CD4-positive, alpha-beta T cell treated with Interleukin-4 for 4 hours (primary cell): Measurements from ENCODE around the gene LEF1.
A peak's percentile ranks its signal among the peaks of the same experiment; 100 is the strongest.
"Not testable (repeated sequence)": the region's sequence is repeated elsewhere in the genome, so short reads cannot be mapped to it uniquely, and the experiment has no call there.

Experiments used
- DNase-seq: peaks from one replicate; pipeline ENCODE4 v3.0.0-alpha.2; 2020

LEF1 gene

DNA sequence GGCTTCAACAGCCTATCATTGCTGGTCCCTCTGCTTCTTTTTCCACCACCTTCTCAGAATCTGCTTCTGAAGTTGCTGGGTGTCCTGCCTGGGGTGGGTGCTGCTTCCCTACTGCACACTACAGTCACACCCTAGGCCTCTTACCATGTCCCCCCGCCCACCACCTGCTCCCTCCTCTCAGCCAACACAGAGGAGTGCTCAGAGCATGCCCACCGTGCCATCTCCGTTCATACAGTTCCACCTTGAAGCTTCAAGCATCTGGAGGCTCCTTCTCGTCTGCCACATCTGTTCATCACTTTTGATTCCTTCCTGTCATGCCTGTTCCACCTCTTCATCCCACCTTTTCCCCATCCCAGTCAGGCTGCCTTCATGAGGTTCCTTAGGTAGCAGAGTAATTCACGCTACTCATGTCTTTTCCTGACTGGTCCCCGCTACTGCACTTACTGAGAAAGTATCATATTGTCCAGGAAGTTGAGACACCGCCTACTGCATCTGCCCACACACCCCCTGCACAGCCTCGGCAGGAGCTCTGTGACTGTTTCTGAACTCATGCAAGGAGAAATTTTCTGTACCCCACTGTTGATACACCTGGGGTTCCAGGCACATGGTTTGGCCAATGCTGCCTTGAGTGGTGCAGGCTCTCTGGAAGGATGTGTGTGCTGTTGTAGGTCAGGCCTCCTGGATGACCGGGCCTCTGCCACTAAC lies 139.6 kb downstream of the LEF1 start:
- DNase-seq: peak; percentile 11

DNA sequence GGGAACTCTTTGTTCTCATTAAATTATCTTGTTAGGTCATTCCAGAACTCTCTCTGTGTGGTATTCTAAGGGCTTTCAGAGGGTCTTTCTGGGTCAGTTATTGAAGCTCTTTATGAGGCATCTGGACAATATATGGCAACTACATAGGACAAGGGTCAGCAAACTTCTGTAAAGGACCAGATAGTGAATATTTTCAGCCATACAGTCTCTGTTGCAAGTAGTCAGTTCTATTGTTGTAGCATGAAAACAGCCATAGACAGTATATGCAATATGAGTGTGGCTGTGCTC lies 143.9 kb downstream of the LEF1 start:
- no peak for DNase-seq

DNA sequence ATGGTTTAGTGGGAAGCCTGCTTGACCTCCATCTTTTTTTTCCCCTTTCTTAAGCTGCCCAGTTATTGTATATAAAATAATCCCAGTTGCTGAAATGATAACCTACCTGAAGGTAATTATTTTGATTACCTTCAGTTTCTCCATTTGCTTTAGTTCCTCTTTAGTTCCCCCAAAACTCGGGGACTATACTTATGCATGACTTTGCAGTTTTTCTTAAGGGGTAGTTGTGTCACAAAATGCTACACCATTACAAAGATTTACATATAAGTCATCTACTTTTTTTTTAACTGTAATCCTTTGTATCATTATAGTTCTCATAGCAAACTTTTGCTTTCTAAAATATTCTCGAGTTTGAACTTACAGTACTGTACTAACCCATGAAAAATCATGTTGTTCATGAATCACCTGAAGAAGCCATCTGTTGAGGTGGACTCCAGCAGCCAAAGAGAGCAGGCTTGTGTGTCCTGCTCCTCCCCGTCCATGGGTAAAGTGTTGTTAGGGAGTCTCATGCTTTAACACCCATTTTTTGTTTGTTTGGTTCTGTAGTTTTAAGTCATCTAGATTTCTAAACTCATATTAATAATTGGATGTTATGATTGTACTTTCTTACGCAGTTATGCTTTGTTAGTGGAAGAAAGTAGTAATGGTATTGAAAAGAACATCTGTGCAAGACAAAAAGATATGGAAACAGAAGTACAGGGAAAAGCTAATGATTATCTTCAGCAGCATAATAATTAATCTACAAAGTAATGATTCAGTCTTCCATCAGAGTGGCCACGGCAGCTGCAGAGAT lies 144.5 kb downstream of the LEF1 start:
- DNase-seq: no peak

DNA sequence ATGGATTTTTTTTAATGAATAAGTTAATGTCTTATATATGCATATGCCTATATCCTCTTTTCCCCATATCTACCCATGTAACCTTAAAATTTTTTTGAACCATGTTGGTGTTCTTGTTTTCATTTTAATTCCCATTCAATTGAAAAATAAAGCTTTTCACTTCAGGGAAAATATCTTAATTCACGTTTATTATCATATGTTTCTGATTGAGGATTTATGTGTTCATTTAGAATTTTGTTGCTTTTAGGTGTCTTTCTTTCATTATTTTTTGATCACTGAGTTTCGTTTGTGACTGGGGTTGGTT lies 149.9 kb downstream of the LEF1 start:
- no peak for DNase-seq

DNA sequence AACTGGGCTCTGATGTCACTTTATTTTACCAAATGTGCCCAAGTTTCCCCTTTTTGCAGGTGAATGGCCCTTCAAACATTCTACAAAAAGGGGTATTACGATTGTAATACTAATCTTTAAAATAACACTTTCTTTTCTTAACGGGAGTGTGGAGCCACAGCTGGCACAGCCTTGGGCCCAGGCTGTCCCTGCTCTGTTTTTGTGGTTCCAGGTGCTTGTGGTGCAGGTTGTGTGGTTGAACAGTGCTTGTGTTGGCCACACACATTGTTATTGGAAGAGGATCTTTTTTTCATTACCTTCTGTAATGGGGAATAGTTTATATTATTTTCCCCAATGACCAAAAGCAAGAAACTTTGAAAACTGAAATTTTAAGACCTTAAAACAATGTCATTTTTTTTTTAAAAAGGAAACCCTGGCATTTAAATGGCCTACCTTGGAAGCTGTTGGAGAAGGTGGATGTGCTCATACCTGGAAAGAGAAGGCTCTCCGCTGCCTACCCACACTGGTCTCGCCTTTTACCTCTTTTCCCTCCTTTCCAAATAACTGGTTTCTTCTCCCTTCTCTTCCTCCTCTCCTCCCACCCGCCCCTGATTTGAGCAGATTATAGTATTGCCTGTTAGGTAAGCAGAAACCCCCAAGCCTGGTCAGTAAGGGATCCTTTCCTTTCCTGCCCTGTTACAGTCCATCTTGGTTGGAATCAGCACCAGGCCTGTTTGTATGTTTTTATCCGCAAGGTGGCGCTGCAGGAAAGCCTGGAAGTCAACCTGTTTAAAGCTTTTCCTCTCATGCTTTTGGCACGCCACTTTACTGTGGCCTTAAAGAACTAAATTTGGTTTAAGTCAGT lies 150.5 kb downstream of the LEF1 start:
- DNase-seq: peak; percentile 82

DNA sequence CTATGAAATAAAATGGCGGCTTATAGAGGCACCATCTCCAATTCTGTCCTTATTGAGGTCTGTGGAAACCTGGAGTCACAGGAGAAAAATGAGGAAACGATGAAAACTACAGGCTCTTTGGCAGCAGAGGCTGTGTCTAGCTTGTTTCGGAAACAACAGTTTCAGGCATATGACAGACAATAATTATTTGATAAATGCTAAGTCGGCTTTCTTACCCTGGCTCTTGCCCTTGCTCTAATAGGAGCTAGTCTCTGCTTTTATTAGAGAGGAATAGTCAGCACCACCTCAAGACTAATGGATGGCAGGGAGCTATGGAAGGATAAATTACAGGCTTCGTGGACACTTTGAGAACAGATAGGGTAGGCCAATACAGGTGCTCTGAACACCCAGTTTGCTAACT lies 154.8 kb downstream of the LEF1 start:
- no peak for DNase-seq

DNA sequence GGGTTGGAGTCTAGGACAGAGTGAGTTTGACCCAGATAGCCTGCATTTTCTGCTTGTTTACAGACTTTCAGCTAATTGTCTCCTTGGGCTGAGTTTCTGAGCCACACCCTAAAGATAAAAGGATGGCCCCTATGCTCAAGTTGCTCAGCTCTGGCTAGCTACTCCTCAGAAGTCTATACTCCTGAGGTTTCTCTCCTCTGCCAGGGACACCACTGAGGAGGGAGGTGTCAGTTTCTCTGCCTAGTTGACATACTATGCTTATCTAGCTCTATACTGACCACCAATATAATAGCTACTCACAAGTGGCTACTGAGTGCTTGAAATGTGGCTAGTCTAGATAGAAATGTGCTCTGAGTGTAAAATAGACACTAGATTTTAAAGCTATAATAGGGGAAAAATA lies 155.4 kb downstream of the LEF1 start:
- no peak for DNase-seq

DNA sequence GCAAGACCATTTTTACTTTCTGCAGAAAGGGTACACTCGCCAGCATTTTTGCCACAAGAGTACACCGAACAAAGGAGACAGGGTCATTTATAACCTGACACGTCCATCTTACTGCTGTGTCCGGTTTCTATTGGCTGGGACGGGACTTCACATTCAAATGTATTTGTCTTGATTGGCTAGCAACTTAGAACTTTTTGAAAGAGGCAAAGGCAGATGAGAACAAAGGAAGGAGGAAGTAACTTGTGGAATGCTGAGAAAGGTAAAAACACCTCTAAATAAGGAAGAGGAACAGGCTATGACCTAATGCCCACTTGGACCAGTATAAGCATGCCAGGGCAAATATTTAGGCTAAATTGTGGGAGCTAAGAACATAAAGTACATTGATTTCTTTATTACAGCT lies 156.3 kb downstream of the LEF1 start:
- not testable (repeated sequence) for DNase-seq

DNA sequence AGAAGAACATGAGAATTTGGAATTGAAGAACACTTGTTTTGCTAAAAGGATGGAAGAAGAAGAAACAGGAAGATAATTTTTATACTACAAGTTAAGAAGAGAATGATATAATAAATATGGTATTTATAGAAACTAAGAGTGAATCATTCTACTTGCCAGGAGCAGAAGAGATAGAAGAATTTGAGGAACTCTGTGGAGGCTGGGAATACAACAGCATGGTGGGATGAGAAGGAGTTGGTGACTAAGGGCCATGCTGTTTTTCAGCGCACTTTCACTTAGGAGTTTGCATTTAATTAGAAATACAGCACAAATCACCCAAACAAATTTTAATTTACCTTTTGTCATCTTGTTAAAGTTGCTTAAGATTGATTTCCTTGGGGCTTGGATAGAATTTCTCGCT lies 158.6 kb downstream of the LEF1 start:
- DNase-seq: no peak

DNA sequence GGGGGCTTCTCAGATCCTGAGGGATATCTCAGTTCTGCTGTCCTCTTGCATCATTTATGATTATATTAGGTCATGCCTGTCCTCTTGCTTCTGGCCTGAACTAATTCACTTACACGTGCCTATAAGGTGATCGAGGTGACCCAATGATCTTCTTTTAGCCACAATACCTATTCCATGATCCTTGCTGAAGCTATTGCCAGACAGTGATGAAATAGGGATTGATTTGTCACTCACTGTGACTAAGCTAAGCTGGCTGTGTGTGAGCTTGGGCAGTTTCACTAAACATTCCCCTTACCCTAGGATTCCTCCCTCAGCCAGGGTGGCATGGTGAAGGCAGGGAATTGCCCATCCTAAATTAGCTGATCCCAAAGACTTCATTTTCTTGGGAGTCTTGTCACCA lies 160.0 kb downstream of the LEF1 start:
- no peak for DNase-seq

DNA sequence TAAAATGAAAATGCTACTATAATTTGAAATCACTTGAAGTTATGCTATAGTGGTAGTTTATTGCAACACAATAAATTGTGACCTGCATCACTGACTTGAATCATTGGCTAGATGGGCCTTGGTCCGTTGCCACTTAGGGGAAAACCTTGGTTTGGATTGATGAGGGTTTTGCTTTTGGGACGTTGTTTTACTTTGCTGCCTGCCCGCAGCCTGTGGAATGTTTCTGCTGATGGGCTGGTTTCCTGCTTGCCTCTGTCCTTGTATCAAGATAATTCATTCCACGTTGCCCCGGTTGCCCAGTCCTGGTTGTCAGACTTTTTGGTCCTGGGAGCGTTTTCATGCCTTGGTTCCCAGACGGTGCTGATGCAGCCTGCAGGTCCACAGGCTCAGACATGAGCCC lies 160.7 kb downstream of the LEF1 start:
- no peak for DNase-seq

DNA sequence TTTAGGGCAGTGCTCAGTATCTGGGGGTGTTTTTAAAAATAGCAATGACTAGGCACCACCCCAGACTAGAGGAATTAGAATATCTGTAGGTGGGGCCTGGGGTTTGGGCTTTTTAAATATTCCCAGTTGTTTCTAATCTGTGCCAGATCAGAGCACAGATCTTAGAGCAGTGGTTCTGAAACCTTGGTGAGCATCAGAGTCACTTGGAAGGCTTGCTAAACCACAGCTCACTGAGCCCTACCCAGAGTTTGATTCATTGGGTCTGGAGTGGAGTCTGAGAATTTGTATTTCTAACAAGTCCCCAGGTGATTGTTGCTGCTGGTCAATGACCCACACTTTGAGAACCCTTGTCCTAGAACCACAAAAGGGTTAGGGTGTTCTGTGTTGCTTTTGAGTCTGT lies 162.4 kb downstream of the LEF1 start:
- no peak for DNase-seq

DNA sequence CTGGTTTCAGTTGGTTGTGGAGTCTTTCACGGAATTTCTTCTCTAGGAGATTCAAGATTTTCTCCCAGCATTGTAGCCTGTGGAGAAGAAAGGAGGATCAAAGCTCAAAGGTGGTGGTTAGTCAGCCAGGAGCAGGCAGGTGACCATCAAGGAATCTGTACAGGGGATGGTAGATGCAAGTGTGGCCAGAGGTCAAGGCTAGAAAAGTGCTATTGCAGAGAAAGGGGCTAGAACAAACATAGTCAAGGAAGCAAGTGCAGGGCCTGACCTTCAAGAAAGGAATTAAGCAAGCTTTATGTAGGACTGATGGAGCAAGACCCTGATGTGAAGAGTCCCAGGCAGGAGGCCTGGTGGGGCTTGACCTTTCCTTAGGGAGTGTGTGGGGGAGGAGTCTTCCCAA lies 162.9 kb downstream of the LEF1 start:
- no peak for DNase-seq

DNA sequence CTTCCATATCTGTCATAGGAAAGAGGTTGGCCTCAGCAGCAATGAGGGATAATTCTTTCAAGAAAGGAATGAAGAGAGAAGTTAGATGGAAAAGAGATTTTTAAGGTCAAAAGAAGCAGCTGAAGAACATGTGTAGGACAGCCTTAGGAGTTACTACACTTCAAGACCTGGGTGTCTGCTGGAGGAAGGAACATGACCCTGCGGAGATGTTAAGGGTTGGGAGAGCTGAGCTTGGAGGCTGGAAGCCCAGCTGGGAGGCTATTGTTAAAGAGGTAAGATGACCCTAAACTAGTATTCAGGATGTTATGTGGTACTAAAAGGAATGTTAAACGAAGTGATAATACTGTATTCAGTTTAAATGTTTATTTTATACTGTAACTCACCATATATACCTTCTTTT lies 164.1 kb downstream of the LEF1 start:
- no peak for DNase-seq

DNA sequence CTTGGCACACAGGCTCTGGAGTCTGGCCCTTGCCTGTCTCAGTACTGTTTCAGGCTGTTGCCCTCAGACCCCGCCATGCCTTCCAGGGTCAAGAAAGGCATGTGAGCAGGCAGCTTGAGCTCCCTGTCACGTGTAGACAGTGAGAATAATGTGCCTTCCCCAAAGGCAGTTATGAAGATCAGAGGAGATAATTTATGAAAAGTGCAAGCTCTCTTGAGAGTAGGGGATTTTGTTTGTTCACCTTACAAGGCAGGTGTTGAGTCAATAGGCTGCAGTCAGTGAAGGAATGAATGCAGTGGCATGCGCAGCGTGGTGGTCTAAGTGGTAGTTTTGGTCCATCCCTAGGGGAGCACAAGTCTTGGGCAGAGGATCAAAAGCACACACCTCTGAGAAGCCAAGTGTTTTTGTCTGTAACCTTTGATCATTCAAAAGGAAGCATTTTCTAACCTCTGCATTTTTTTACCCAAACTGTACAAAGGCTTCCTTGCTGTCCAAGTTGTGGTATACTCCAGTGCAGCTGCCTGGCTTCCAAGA lies 164.7 kb downstream of the LEF1 start:
- DNase-seq: no peak

DNA sequence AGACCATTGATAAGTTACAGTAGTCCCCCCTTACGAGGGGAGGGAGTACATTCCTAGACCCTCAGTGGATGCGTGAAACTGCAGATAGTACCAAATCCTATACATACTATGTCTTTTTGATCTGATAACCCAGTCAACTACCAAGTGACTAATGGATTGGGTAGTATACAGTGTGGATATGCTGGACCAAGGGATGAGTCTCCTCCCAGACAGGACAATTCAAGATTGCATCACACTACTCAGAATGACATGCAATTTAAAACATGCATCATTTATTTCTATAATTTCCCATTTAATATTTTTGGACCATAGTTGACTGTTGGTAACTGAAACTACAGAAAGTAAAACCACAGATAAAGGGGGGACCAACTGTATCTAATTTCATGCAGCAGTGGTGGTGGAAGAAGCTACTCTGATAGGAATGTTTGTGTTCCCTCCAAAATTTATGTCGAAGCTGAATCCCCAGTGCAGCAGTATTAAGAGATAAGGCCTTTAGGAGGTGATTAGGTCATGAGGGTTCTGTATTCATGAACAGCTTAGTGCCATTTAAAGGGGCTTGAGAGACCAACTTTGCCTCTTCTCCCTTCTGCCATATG lies 167.1 kb downstream of the LEF1 start:
- DNase-seq: no peak

DNA sequence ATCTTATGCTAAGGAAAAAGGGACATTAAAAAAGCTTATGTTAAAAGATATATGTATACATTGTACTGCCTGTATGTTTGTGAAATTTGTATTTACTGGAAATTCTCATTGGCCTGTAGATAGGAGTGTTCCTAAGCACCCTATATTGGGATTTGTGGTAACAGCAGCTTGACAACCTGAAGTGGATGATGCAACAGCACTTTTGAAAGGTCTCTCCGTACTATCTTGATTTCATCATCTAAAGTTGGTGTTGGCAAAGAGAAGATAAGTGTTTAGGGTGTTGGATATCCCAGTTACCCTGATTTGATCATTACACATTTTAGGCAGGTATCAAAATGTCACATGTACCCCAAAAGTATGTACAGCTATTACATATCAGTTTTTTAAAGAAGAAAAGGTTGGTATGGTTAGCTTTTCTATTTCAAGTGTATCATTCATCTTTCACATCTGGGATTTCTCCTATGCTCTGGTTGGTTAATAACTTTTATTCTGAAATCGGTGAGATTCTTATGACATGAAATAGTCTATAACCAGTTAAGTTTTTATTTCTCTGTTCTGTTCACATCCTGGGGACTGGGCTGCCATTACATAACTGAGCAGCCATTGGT lies 168.7 kb downstream of the LEF1 start:
- DNase-seq: no peak

DNA sequence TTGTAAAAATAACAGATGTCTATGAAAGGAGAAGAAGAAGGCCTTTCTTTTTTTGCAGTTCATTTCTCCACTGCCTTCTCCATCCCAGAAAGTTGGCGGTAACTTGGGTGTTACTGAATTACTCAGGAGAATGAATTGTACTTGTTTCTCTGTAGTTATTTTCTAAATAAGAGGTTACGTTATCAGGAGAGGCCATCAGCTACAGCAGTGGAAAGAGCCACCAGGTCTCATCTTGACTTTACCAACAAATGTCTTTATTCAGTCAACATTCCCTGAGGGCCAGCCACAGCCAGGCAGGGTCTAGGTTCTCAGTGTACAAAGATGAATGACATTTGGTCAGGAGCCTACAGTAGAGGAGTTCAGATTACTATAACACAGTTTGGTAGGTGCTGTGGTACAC lies 170.9 kb downstream of the LEF1 start:
- DNase-seq: no peak
